Purkinje cell (primary cell): ENCODE results near the gene ANKK1. TPM values are rescaled to one million over a fixed set of nuclear protein-coding genes. Genes with fewer than 3 reads are reported as not detected.

Experiments
- polyA plus RNA-seq: library from polyadenylated mRNA; unstranded; fragments of >200 nt; fragmentation: Nextera tagmentation; gene quantifications from 2 replicates; pipeline ENCODE4 v1.2.1, GENCODE V29; 2014

ANKK1 gene, protein sequence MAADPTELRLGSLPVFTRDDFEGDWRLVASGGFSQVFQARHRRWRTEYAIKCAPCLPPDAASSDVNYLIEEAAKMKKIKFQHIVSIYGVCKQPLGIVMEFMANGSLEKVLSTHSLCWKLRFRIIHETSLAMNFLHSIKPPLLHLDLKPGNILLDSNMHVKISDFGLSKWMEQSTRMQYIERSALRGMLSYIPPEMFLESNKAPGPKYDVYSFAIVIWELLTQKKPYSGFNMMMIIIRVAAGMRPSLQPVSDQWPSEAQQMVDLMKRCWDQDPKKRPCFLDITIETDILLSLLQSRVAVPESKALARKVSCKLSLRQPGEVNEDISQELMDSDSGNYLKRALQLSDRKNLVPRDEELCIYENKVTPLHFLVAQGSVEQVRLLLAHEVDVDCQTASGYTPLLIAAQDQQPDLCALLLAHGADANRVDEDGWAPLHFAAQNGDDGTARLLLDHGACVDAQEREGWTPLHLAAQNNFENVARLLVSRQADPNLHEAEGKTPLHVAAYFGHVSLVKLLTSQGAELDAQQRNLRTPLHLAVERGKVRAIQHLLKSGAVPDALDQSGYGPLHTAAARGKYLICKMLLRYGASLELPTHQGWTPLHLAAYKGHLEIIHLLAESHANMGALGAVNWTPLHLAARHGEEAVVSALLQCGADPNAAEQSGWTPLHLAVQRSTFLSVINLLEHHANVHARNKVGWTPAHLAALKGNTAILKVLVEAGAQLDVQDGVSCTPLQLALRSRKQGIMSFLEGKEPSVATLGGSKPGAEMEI
- polyA plus RNA-seq = not detected in 2 replicates

DNA sequence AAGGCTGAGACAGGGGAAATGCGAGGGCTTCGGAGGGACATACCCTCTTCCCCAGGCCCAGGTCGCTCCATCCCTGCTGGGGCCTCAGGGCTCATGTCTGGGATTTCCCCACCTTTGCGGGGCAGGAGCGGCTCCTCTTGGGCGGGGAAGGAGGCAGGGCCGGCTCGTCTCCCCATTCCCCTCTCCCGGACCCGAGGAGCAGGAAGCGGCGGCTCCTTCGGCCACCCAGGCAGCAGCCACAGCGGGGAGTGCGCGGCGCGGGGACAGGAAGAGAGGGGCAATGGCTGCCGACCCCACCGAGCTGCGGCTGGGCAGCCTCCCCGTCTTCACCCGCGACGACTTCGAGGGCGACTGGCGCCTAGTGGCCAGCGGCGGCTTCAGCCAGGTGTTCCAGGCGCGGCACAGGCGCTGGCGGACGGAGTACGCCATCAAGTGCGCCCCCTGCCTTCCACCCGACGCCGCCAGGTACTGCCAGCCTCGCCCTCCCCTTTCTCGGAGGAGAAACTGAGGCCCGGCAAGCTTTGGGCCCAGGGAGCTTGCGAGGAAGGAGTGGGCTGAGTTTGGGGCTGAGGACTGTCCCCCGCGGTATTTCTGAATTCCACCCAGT lies at the start of gene ANKK1:
ANKK1 (plus strand) TSS at position 175 of the 607 bp plus-strand sequence; CDS start at position 281, 106 bp downstream.

Other genes starting within 250 kb of the ANKK1 start
- gene TTC12, start 73.2 kb upstream of the ANKK1 start, polyA plus RNA-seq = 1.3 and 1.4 TPM in 2 replicates
- not detected in 2 replicates for gene DRD2, start 87.6 kb downstream of the ANKK1 start, polyA plus RNA-seq